ENCODE data around the gene ZDHHC3. TPM values are rescaled to one million over a fixed set of nuclear protein-coding genes. Genes with fewer than 3 reads are reported as not detected.

Gene ZDHHC3
- total RNA-seq, 1 donor from 2014 or later: 41.2 TPM

DNA sequence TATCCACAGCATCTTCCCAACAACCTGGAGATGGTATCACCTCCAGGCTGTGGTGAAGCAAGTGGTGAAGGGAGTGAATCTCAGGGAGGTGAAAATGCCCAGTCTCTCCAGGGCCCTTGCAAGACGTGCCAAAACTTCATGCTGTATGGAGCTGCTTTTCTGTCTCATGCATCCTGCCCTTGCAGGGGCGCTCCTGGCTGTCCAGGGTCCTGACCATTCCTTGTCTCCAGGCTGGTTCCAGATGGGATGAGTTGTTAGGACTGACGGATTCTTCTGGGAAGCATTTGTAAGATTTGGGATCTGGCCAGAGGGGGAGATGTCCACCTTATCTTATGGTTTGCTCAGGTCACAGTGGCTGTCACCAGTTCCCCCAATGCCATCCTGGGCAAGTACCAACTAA is 85.7 kb downstream of the ZDHHC3 start:
- no peaks in the 10 kb centered on the region for H3K27me3 ChIP-seq

GRCh38 chr3:44887101-44887500 is 88.9 kb downstream of the ZDHHC3 start:
- Histone ChIP-seq H4K20me1 (ENCODE audit: low read depth) (no peaks in the 10 kb centered on the region), H2AFZ (replicated peaks) (no peak overlapping the region), H3F3A (ENCODE audit: low read depth) (no peaks in the 10 kb centered on the region), H3K4me3 (no peak overlapping the region), H3K27ac (no peak overlapping the region), H3K9me3 (ENCODE audit: low read depth) (no peaks in the 10 kb centered on the region), H3K79me2 (ENCODE audit: low read depth) (no peaks in the 10 kb centered on the region), H3K27me3 (no peaks in the 10 kb centered on the region), H3K36me3 (no peaks in the 10 kb centered on the region), H3K4me2 (no peak overlapping the region), H3K9ac (no peak overlapping the region), H3K4me1 (no peaks in the 10 kb centered on the region)
- H3K9me3 Mint-ChIP-seq: no peaks in the 10 kb centered on the region
- H3K4me1 Mint-ChIP-seq: peaks cover 2% of the 10 kb centered on the region
- no peak overlapping the region for H3K27ac Mint-ChIP-seq
- H3K36me3 Mint-ChIP-seq: no peaks in the 10 kb centered on the region
- no peak overlapping the region for H3K4me3 Mint-ChIP-seq
- H3K27me3 Mint-ChIP-seq (ENCODE audit: insufficient read depth, low read depth): peaks cover 4% of the 10 kb centered on the region
- TF ChIP-seq EZH2phosphoT487 (IDR thresholded peaks at IDR 0.05) (no peak), EZH2 (IDR thresholded peaks at IDR 0.05) (no peak), CTCF (IDR thresholded peaks at IDR 0.05) (no peak)
- no peak for DNase-seq (ENCODE audit: low spot score)

More for the DNA sequence above, 85.7 kb downstream of the ZDHHC3 start:
- Mint-ChIP-seq H3K36me3 (no peaks in the 10 kb centered on the region), H3K27me3 (ENCODE audit: insufficient read depth, low read depth) (peaks cover 4% of the 10 kb centered on the region), H3K4me1 (peaks cover 2% of the 10 kb centered on the region), H3K9me3 (no peaks in the 10 kb centered on the region), H3K4me3 (no peak overlapping the region), H3K27ac (no peak overlapping the region)
- Histone ChIP-seq H3K9ac (no peak overlapping the region), H3K27ac (no peak overlapping the region), H3K4me1 (no peaks in the 10 kb centered on the region), H4K20me1 (ENCODE audit: low read depth) (no peaks in the 10 kb centered on the region), H3K36me3 (no peaks in the 10 kb centered on the region), H3K79me2 (ENCODE audit: low read depth) (no peaks in the 10 kb centered on the region), H3K4me3 (no peak overlapping the region), H3F3A (ENCODE audit: low read depth) (no peaks in the 10 kb centered on the region), H2AFZ (replicated peaks) (no peak overlapping the region), H3K9me3 (ENCODE audit: low read depth) (no peaks in the 10 kb centered on the region), H3K4me2 (no peak overlapping the region)
- DNase-seq (ENCODE audit: low spot score): peak; percentile 26
- TF ChIP-seq EZH2phosphoT487 (IDR thresholded peaks at IDR 0.05) (no peak), EZH2 (IDR thresholded peaks at IDR 0.05) (no peak), CTCF (IDR thresholded peaks at IDR 0.05) (no peak)

DNA sequence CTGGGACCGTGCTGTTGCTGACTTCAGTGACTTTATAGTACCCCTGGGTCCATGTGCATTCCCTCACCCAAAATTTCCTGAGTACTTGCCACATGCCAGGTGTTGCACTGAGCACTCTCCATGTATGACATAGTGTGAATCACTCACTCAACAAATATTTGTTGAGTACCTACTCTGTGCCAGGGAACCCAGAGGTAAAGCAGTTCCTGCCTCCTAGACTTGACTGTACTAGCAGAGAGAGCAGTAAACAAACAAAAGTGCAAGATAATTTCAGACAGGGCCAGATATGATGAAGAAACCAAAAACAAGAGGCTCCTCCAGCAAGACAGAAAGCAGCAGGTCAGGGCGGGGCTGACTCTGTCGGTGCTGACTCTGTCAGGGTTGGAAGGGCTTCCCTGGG is 89.4 kb downstream of the ZDHHC3 start:
- TF ChIP-seq EZH2 (IDR thresholded peaks at IDR 0.05) (no peak), CTCF (IDR thresholded peaks at IDR 0.05) (no peak), EZH2phosphoT487 (IDR thresholded peaks at IDR 0.05) (no peak)
- Mint-ChIP-seq H3K4me1 (peaks cover 2% of the 10 kb centered on the region), H3K9me3 (no peaks in the 10 kb centered on the region), H3K27ac (no peak overlapping the region), H3K36me3 (no peaks in the 10 kb centered on the region), H3K27me3 (ENCODE audit: insufficient read depth, low read depth) (peaks cover 4% of the 10 kb centered on the region), H3K4me3 (no peak overlapping the region)
- Histone ChIP-seq H4K20me1 (ENCODE audit: low read depth) (no peaks in the 10 kb centered on the region), H3K4me1 (no peaks in the 10 kb centered on the region), H3K79me2 (ENCODE audit: low read depth) (no peaks in the 10 kb centered on the region), H3K9me3 (ENCODE audit: low read depth) (no peaks in the 10 kb centered on the region), H3K27me3 (no peaks in the 10 kb centered on the region), H2AFZ (replicated peaks) (no peak overlapping the region), H3K4me3 (no peak overlapping the region), H3K9ac (no peak overlapping the region), H3K4me2 (no peak overlapping the region), H3F3A (ENCODE audit: low read depth) (no peaks in the 10 kb centered on the region), H3K36me3 (no peaks in the 10 kb centered on the region), H3K27ac (no peak overlapping the region)
- DNase-seq (ENCODE audit: low spot score): no peak

All from neural progenitor cell (in vitro differentiated cells).